AG04449 (cell line): ENCODE results near the gene CRBN.

Experiments used
- CTCF ChIA-PET: fragments of 350-600 bp; formaldehyde crosslinking; extraction: SDS; loops from one replicate; lab custom pipeline; 2021; ENCODE audit warnings: antibody characterized with exemption; lab: Yijun Ruan, JAX
- POLR2A ChIA-PET: fragments of 400-600, 350-600 bp; formaldehyde crosslinking; extraction: SDS; loops from one replicate; lab custom pipeline; 2020; ENCODE audit warnings: antibody characterized with exemption, inconsistent platforms; lab: Yijun Ruan, JAX
- DNase-seq: peaks from one replicate; pipeline ENCODE4 v3.0.0-alpha.2; 2010; ENCODE audit warnings: low read depth, low spot score
- H3K4me3 ChIP-seq: 2 replicates; pipeline ENCODE4 v1.5.1; 2011; ENCODE audit warnings: low read depth, mild to moderate bottlenecking, control low read depth, low read length
- CTCF ChIP-seq: IDR thresholded peaks from one replicate; pipeline ENCODE4 v1.5.1; 2011; ENCODE audit warnings: mild to moderate bottlenecking, moderate library complexity, low read length, control low read depth, inconsistent platforms; ENCODE audit not compliant: insufficient read depth; ENCODE audit errors: missing control alignments

Gene CRBN

DNA sequence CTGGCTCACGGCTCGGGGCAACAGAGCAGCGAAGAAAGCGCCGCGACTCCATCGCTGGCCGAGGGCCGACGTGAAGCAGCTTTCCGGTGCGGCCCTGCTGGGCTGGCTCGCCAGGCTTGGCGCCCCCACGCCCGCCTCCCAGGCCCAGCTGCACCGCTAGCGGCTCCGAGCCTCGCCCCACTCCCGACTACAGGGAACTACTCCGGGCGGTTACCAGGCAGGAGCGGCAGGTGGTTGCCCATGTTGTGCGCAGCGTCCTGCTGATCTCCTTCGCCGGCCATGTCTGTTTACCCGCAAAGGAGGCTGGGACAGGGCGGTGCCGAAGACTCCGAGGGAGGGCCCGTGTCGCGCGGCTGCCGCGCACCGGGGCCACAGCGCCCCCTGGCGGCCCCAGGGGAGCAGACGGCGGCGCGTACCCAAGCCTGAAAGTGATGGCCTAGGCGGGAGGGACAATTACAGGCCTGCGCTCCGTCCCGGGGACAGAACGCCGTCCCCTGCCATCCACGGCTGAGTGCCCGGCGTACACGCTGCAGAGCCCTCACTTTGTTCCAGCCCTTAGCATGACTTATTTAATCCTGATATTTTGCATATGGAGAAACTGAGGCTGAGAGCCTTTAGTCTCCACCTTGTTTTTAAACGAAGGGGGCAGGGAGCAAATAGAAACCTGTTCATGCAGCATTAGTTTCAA is at the start of gene CRBN:
Gene CRBN (minus strand): TSS at position 285 of the 688 bp plus-strand sequence. CDS start 4 bp downstream, at position 281.
- CTCF ChIA-PET = interaction anchor here (0.8 to 2.5 kb wide), 10 partner anchors 9 to 50 kb away, joined by 3 to 14 read pairs (median 4); no protein-coding TSS in a partner anchor

GRCh38 chr3:3227640-3228039 is 48.1 kb upstream of the CRBN start:
- POLR2A ChIA-PET = no interaction called here
- H3K4me3 ChIP-seq = no peak overlapping the region
- no peak for TF ChIP-seq CTCF
- DNase-seq = no peak
- CTCF ChIA-PET = no interaction called here

More for the DNA sequence above, at the start of gene CRBN:
- DNase-seq = no peak
- H3K4me3 ChIP-seq = peak within 1 kb of the TSS; percentile 89
- POLR2A ChIA-PET = interaction anchor here (0.9 kb wide), 1 partner anchor 19 kb away, joined by 3 read pairs; no protein-coding TSS in a partner anchor
- TF ChIP-seq CTCF = peak; percentile 90

DNA sequence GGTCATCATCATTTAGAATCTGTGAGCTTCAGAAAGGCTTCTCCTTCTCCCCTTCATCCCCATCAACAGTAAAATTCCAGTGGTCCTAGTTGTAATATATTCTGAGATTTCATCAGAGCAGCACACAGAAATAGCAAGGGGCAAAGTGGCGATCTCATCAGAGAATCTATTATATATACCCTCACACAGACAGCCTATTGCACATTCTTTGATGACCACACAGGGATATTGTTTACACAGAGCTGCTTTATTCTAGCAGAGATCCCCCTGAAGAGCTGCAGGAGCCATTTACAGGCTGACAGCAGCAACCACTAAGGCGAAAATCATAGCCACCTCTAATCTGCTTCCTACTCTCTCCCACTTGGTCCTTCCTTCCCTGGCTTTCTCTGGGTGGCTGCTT is 42.0 kb upstream of the CRBN start:
- H3K4me3 ChIP-seq = no peak overlapping the region
- CTCF ChIA-PET = no interaction called here
- POLR2A ChIA-PET = no interaction called here
- TF ChIP-seq CTCF = no peak
- DNase-seq = no peak

DNA sequence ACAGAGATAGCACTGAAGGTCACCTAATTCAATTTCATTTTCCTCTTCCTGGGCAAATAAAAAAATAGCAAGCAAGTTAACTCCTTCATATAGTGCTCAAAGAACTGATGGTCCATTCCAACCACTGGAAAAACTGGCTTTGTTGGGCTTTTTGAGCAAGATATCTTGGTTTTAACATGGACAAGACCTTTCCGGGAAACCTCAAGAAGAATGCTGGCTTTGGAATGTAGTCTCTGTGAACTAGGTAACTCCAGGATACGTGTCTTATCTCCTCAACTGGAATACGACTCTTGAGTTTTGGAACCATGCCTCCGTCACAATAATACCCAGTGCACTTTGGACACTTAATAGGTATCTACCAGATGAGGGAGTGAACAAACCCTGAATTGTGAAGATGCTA is 36.9 kb upstream of the CRBN start:
- DNase-seq = no peak
- POLR2A ChIA-PET = no interaction called here
- CTCF ChIA-PET = no interaction called here
- TF ChIP-seq CTCF = no peak
- no peak overlapping the region for H3K4me3 ChIP-seq

GRCh38 chr3:3212781-3213440 is 33.4 kb upstream of the CRBN start:
- DNase-seq = no peak
- ChIA-PET POLR2A (no interaction called here), CTCF (interaction anchor here (0.9 to 2.5 kb wide), 2 partner anchors 12 to 13 kb away, joined by 3 to 9 read pairs; no protein-coding TSS in a partner anchor)

More at GRCh38 chr3:3212781-3213440, 33.4 kb upstream of the CRBN start:
- no peak overlapping the region for H3K4me3 ChIP-seq
- no peak for TF ChIP-seq CTCF
